ENCODE results near the gene CFAP221.

- no peak for TF ChIP-seq POLR2A (IDR thresholded peaks at IDR 0.05; ENCODE audit: low read depth, low read length)
- no peak for TF ChIP-seq POLR2AphosphoS5 (IDR thresholded peaks at IDR 0.05; ENCODE audit: low read depth, low read length)
- TF ChIP-seq TAF1 (IDR thresholded peaks at IDR 0.05; ENCODE audit: low read depth, low read length): no peak
These were observed 7.5 kb upstream of the CFAP221 start for GRCh38 chr2:119536707-119537106.
